Glutamatergic neuron (in vitro differentiated cells): ENCODE measurements around the gene TMEM139. TPM values are rescaled to one million over a fixed set of nuclear protein-coding genes. Genes with fewer than 3 reads are reported as not detected.

Experiments
- DNase-seq: peaks from one replicate; pipeline ENCODE4 v3.0.0; 2022
- H3K27ac Mint-ChIP-seq: one replicate; pipeline ENCODE4 v1.8.0; 2020; ENCODE audit warnings: mild to moderate bottlenecking, mixed read lengths, inconsistent platforms; ENCODE audit not compliant: unreplicated experiment
- H3K27me3 Mint-ChIP-seq: one replicate; pipeline ENCODE4 v1.8.0; 2020; ENCODE audit warnings: mild to moderate bottlenecking, moderate library complexity, mixed read lengths, inconsistent platforms; ENCODE audit not compliant: unreplicated experiment
- H3K36me3 Mint-ChIP-seq: one replicate; pipeline ENCODE4 v1.8.0; 2020; ENCODE audit warnings: mild to moderate bottlenecking, mixed read lengths, inconsistent platforms; ENCODE audit not compliant: unreplicated experiment
- H3K4me1 Mint-ChIP-seq: one replicate; pipeline ENCODE4 v1.8.0; 2020; ENCODE audit warnings: mild to moderate bottlenecking, low read depth, mixed read lengths, inconsistent platforms; ENCODE audit not compliant: unreplicated experiment
- H3K4me3 Mint-ChIP-seq: one replicate; pipeline ENCODE4 v1.8.0; 2020; ENCODE audit warnings: mild to moderate bottlenecking, mixed read lengths, inconsistent platforms; ENCODE audit not compliant: unreplicated experiment
- H3K9me3 Mint-ChIP-seq: one replicate; pipeline ENCODE4 v1.8.0; 2020; ENCODE audit warnings: mild to moderate bottlenecking, moderate library complexity, mixed read lengths, inconsistent platforms; ENCODE audit not compliant: unreplicated experiment
- total RNA-seq: library from RNA; stranded (reverse); fragmentation: NEBNext Ultra II Directional; extraction: Animal tissue kit (Norgen Biotek cat#: 25700); gene quantifications from one replicate; pipeline ENCODE4 v1.2.1, GENCODE V29; 2021; ENCODE audit not compliant: unreplicated experiment
- TF ChIP-seq, protein P1 (sequence below): fragments of 200-600 bp; sonication (generic); IDR thresholded peaks from one replicate; pipeline ENCODE4 v1.5.0; 2021; ENCODE audit not compliant: partially characterized antibody, unreplicated experiment

The TMEM139 gene
- total RNA-seq, 1 donor from 2014 or later = not detected

DNA sequence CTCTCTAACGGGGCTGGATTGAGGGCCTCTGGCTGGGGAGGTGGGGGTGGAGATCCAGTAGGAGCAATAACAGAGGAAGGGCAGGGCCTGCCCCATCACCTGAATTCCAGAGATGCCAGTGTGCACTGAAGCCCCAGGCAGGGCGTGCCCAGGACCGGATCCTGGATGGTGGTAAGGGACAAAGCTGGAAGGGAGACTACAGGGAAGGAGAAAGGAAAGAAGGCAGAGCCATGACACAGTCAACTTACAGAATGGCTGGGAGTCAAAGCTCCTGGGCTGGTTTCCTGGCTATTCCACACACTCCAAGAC, 666 bp downstream of the TMEM139 start:
- Mint-ChIP-seq H3K27me3 (peaks cover 14% of the 10 kb centered on the region), H3K4me1 (peaks cover 16% of the 10 kb centered on the region), H3K27ac (no peak overlapping the region), H3K36me3 (peaks cover 10% of the 10 kb centered on the region), H3K9me3 (peaks cover 9% of the 10 kb centered on the region), H3K4me3 (no peak overlapping the region)
- DNase-seq = no peak
- TF ChIP-seq, protein P1, sequence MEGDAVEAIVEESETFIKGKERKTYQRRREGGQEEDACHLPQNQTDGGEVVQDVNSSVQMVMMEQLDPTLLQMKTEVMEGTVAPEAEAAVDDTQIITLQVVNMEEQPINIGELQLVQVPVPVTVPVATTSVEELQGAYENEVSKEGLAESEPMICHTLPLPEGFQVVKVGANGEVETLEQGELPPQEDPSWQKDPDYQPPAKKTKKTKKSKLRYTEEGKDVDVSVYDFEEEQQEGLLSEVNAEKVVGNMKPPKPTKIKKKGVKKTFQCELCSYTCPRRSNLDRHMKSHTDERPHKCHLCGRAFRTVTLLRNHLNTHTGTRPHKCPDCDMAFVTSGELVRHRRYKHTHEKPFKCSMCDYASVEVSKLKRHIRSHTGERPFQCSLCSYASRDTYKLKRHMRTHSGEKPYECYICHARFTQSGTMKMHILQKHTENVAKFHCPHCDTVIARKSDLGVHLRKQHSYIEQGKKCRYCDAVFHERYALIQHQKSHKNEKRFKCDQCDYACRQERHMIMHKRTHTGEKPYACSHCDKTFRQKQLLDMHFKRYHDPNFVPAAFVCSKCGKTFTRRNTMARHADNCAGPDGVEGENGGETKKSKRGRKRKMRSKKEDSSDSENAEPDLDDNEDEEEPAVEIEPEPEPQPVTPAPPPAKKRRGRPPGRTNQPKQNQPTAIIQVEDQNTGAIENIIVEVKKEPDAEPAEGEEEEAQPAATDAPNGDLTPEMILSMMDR = no peak

DNA sequence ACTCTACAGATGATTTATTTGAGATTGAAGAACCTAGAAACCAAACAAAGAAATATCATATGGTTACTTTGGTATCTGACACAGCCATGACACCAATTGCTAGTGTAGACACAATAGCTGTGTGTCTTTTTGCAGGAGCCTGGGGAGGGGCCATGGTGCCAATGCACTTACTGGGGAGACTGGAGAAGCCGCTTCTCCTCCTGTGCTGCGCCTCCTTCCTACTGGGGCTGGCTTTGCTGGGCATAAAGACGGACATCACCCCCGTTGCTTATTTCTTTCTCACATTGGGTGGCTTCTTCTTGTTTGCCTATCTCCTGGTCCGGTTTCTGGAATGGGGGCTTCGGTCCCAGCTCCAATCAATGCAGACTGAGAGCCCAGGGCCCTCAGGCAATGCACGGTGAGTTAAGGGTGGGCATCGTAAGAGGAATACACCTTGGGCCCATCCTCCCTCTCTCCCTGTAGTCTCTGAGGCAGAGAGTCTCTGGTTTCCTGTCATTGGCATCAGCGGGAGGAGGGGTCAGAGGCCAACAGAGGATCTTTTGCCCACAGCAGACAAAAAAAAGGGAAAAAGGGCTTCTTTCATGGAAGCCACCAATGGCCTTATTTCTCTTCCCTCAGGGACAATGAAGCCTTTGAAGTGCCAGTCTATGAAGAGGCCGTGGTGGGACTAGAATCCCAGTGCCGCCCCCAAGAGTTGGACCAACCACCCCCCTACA, 1.2 kb downstream of the TMEM139 start:
- Mint-ChIP-seq H3K4me1 (peaks cover 17% of the 10 kb centered on the region), H3K27me3 (peaks cover 14% of the 10 kb centered on the region), H3K9me3 (peaks cover 9% of the 10 kb centered on the region), H3K4me3 (no peak overlapping the region), H3K27ac (no peak overlapping the region), H3K36me3 (peaks cover 10% of the 10 kb centered on the region)
- no peak for DNase-seq
- TF ChIP-seq, protein P1 = no peak

DNA sequence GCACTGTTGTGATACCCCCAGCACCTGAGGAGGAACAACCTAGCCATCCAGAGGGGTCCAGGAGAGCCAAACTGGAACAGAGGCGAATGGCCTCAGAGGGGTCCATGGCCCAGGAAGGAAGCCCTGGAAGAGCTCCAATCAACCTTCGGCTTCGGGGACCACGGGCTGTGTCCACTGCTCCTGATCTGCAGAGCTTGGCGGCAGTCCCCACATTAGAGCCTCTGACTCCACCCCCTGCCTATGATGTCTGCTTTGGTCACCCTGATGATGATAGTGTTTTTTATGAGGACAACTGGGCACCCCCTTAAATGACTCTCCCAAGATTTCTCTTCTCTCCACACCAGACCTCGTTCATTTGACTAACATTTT, 1.7 kb downstream of the TMEM139 start:
- TF ChIP-seq, protein P1 = no peak
- peaks cover 22% of the 10 kb centered on the region for H3K4me1 Mint-ChIP-seq
- peaks cover 10% of the 10 kb centered on the region for H3K36me3 Mint-ChIP-seq
- H3K9me3 Mint-ChIP-seq = peaks cover 9% of the 10 kb centered on the region
- no peak overlapping the region for H3K27ac Mint-ChIP-seq
- peaks cover 14% of the 10 kb centered on the region for H3K27me3 Mint-ChIP-seq
- H3K4me3 Mint-ChIP-seq = no peak overlapping the region
- no peak for DNase-seq

DNA sequence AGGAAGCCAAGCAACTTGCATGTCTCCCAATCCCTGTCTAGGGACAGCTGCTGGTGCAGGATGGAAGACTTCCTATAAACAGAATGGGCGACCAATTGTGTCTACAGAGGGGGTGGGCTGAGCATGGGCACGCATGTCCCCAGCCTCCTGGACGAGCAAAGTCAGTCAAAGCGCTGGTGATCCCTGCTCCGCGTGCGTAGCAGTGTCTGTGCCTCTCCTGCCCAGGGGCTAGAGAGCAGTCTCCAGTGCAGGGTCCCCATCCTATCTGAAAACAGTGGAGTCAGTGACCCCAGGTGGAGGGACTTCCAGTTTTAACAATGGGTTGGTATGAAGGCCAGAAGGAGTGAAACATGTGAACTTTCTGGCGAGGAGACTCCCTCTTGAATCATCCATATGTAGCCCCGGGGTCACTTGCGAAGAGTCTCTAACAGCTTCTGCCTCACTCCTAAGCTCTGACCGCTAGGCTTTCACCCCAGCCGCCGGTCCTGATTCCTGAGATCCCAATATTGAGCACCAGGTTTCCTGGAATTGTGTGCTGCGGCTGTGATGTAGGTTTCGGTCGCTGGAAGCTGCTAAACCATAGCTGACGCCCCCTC, 2.7 kb downstream of the TMEM139 start:
- no peak for DNase-seq
- TF ChIP-seq, protein P1 = no peak
- Mint-ChIP-seq H3K4me3 (peak overlapping the region; percentile 80), H3K4me1 (peaks cover 23% of the 10 kb centered on the region), H3K27ac (peak overlapping the region; percentile 24), H3K9me3 (peaks cover 9% of the 10 kb centered on the region), H3K36me3 (peaks cover 10% of the 10 kb centered on the region), H3K27me3 (peaks cover 14% of the 10 kb centered on the region)
